ENCODE results near the gene CTNNA1. TPM values are rescaled to one million over a fixed set of nuclear protein-coding genes. Genes with fewer than 3 reads are reported as not detected.

Gene CTNNA1
- total and polyA plus RNA-seq, 4 donors = 115 to 480 (median 302) TPM

DNA sequence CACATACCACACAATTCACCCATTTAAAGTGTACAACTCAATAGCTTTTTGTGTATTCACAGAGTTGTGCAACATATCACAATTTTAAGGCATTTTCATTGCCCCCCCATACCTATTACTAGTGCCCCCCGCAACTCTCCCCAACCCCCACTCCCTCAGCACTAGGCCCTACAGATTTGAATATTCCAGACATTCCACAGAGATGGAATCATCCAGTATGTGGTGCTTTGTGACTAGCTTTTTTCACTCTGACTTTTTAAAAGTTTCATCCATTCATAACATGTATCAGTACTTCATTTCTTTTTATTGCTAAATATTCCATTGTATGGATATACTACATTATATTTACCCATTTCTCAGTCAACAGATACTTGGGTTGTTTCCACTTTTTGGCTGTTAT is 224.9 kb downstream of the CTNNA1 start:
- Histone ChIP-seq H3K27me3 (ENCODE audit: control insufficient read depth in 3 of 3, insufficient read depth in 3 of 3, low read length in 2 of 3) (no peaks in the 10 kb centered on the region), H3K9me3 (ENCODE audit: control insufficient read depth in 4 of 4, insufficient read depth in 3 of 4, low read length in 3 of 4) (peaks cover 0 to 1% (median 0%) of the 10 kb centered on the region in 4 donors), H3K36me3 (ENCODE audit: control insufficient read depth in 4 of 4, insufficient read depth in 4 of 4, low read length in 4 of 4) (no peaks in the 10 kb centered on the region), H3K4me3 (no peak overlapping the region), H3K27ac (ENCODE audit: low read depth in 1 of 2, low read length in 1 of 2) (no peak overlapping the region), H3K9ac (ENCODE audit: insufficient read depth in 1 of 2, low read length in 2 of 2) (no peak overlapping the region), H3K4me1 (ENCODE audit: control insufficient read depth in 5 of 5, insufficient read depth in 5 of 5, low read length in 5 of 5) (peaks cover 4 to 18% (median 10%) of the 10 kb centered on the region in 5 donors)
- 89 to 97% methylated on average over 1 of the region's 1 CpG for WGBS, 2 donors
- ATAC-seq (ENCODE audit: insufficient read depth, low FRiP score) (no peak), DNase-seq (no peak)
- TF ChIP-seq, protein P1, sequence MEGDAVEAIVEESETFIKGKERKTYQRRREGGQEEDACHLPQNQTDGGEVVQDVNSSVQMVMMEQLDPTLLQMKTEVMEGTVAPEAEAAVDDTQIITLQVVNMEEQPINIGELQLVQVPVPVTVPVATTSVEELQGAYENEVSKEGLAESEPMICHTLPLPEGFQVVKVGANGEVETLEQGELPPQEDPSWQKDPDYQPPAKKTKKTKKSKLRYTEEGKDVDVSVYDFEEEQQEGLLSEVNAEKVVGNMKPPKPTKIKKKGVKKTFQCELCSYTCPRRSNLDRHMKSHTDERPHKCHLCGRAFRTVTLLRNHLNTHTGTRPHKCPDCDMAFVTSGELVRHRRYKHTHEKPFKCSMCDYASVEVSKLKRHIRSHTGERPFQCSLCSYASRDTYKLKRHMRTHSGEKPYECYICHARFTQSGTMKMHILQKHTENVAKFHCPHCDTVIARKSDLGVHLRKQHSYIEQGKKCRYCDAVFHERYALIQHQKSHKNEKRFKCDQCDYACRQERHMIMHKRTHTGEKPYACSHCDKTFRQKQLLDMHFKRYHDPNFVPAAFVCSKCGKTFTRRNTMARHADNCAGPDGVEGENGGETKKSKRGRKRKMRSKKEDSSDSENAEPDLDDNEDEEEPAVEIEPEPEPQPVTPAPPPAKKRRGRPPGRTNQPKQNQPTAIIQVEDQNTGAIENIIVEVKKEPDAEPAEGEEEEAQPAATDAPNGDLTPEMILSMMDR (IDR thresholded peaks at IDR 0.05; ENCODE audit: control extremely low read depth, extremely low read depth) = no peak

DNA sequence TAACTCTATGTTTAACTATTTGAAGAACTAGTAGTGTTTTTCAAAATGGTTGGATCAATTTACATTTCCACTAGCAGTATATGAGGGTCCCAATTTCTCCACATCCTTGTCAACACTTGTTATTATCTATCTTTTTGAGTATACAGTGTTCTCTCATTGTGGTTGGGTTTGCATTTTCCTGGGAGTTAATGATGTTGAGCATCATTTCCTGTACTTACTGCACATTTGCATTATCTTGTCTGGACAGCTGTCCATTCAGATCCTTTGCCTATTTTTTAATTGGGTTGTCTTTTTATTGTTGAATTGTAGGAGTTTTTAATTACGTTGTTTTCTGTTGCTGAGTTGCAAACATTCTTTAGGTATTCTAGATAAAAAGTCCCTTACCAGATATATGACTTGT is 225.4 kb downstream of the CTNNA1 start:
- ATAC-seq (ENCODE audit: insufficient read depth, low FRiP score) (no peak), DNase-seq (no peak)
- H3K36me3 ChIP-seq (ENCODE audit: control insufficient read depth in 4 of 4, insufficient read depth in 4 of 4, low read length in 4 of 4) = no peaks in the 10 kb centered on the region
- TF ChIP-seq, protein P1 (IDR thresholded peaks at IDR 0.05; ENCODE audit: control extremely low read depth, extremely low read depth) = no peak
- H3K9ac ChIP-seq (ENCODE audit: insufficient read depth in 1 of 2, low read length in 2 of 2) = no peak overlapping the region
- WGBS, 2 donors = 92 to 96% methylated on average over 1 of the region's 1 CpG
- H3K27ac ChIP-seq (ENCODE audit: low read depth in 1 of 2, low read length in 1 of 2) = no peak overlapping the region
- peaks cover 0 to 1% (median 0%) of the 10 kb centered on the region in 4 donors for H3K9me3 ChIP-seq (ENCODE audit: control insufficient read depth in 4 of 4, insufficient read depth in 3 of 4, low read length in 3 of 4)
- no peak overlapping the region for H3K4me3 ChIP-seq
- no peaks in the 10 kb centered on the region for H3K27me3 ChIP-seq (ENCODE audit: control insufficient read depth in 3 of 3, insufficient read depth in 3 of 3, low read length in 2 of 3)
- H3K4me1 ChIP-seq (ENCODE audit: control insufficient read depth in 5 of 5, insufficient read depth in 5 of 5, low read length in 5 of 5) = peaks cover 4 to 18% (median 10%) of the 10 kb centered on the region in 5 donors

DNA sequence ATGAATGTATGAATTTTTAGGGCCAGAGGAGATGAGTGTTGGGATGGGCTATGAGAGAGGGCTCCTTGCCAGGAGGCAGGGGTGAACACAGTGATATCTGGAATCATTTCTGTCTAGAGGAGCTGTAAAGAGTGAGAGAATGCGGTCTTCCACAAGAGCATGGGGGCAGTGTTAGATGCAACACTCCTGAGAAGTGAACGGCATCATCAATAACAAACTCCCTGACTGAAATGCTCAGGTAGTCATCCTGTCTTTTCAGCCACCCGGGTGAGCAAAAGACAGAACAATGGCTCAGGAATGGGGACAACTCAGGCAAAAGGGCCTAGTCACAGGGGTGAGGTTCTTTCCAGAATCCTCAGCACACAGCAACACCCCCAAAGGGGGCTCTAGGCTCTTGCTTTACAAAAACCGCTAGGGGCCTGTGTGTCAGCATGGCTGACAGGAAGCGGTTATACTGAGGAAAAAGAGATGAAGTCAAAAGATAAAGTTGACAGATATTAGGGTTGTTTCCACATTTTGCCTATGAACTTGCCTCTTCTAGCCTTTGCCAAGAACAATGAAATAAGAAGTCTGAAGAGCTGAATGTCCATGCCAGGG is 226.6 kb downstream of the CTNNA1 start:
- H3K36me3 ChIP-seq (ENCODE audit: control insufficient read depth in 4 of 4, insufficient read depth in 4 of 4, low read length in 4 of 4) = no peaks in the 10 kb centered on the region
- H3K9ac ChIP-seq (ENCODE audit: insufficient read depth in 1 of 2, low read length in 2 of 2) = no peak overlapping the region
- no peak for ATAC-seq (ENCODE audit: insufficient read depth, low FRiP score)
- H3K27ac ChIP-seq (ENCODE audit: low read depth in 1 of 2, low read length in 1 of 2) = no peak overlapping the region
- peaks cover 0 to 1% (median 0%) of the 10 kb centered on the region in 4 donors for H3K9me3 ChIP-seq (ENCODE audit: control insufficient read depth in 4 of 4, insufficient read depth in 3 of 4, low read length in 3 of 4)
- no peak overlapping the region for H3K4me3 ChIP-seq
- H3K27me3 ChIP-seq (ENCODE audit: control insufficient read depth in 3 of 3, insufficient read depth in 3 of 3, low read length in 2 of 3) = no peaks in the 10 kb centered on the region
- DNase-seq = no peak
- peaks cover 0 to 8% (median 6%) of the 10 kb centered on the region in 5 donors for H3K4me1 ChIP-seq (ENCODE audit: control insufficient read depth in 5 of 5, insufficient read depth in 5 of 5, low read length in 5 of 5)
- TF ChIP-seq, protein P1 (IDR thresholded peaks at IDR 0.05; ENCODE audit: control extremely low read depth, extremely low read depth) = no peak
- 54 to 70% methylated on average over 5 of the region's 5 CpGs for WGBS, 2 donors

DNA sequence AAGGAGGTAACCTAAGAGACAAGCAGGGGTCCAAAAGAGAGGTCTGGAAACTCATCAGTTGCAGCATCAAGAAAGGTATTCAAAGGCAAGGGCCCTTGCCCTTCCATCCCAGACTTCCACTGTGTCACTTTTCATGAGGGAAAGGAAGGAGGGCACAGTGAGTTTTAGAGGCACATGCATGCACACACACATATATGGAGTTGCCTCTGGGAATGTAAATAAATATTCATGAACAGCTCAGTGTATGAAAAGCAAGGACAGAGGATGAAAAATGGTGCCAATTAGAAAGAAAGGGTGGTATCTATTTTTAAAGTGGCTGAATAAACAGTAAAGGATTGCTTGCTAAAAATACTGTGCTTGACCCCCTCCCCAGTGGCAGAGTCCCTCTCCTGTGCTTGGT is 227.2 kb downstream of the CTNNA1 start:
- ATAC-seq (ENCODE audit: insufficient read depth, low FRiP score) (no peak), DNase-seq (no peak)
- Histone ChIP-seq H3K36me3 (ENCODE audit: control insufficient read depth in 4 of 4, insufficient read depth in 4 of 4, low read length in 4 of 4) (no peaks in the 10 kb centered on the region), H3K27ac (ENCODE audit: low read depth in 1 of 2, low read length in 1 of 2) (no peak overlapping the region), H3K4me3 (no peak overlapping the region), H3K9me3 (ENCODE audit: control insufficient read depth in 4 of 4, insufficient read depth in 3 of 4, low read length in 3 of 4) (peaks cover 0 to 1% (median 0%) of the 10 kb centered on the region in 4 donors), H3K27me3 (ENCODE audit: control insufficient read depth in 3 of 3, insufficient read depth in 3 of 3, low read length in 2 of 3) (no peaks in the 10 kb centered on the region), H3K4me1 (ENCODE audit: control insufficient read depth in 5 of 5, insufficient read depth in 5 of 5, low read length in 5 of 5) (peaks cover 0 to 5% (median under 1%) of the 10 kb centered on the region in 5 donors), H3K9ac (ENCODE audit: insufficient read depth in 1 of 2, low read length in 2 of 2) (no peak overlapping the region)
- TF ChIP-seq, protein P1 (IDR thresholded peaks at IDR 0.05; ENCODE audit: control extremely low read depth, extremely low read depth) = no peak

All from lung (tissue), 12 donors.